HG02981 (cell line): ENCODE results near the gene FGF7.
"Not testable (repeated sequence)": the region's sequence is repeated elsewhere in the genome, so short reads cannot be mapped to it uniquely, and the experiment has no call there.

Experiments
- ATAC-seq: cut with Tn5 transposase; IDR thresholded peaks from one replicate; pipeline ENCODE4 v1.9.1; 2021; ENCODE audit warnings: mild to moderate bottlenecking, moderate library complexity; ENCODE audit not compliant: unreplicated experiment

FGF7 gene

DNA sequence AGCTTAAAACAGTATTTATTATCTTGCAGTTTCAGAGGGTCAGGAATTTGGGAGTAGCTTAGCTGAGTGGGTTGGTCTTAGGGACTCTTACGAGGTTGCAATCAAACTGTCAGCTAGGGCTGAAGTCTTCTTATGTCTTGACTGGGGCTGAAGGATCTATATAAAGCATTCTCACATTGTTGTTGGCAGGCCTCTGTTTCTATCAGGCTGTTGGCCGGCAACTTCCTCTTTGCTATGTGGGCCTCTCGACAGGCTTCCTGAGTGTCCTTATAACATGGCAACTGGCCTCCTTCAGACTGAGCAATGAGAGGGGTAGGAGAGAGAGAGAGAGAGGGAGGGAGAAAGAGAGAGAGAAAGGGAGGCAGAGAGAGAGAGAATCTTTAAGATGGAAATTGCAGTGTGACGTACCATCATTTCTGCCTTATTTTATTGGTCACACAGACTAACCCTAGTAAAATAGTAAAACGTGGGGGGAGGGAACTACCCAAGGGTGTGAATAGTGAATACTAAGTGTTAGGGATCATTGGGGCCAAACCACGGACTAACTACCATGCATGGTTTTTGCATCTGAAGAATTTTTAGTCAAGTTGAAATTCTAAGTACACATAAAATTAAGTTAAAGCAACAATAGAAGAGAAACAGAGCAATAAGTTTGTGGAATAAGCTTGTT is 16.1 kb downstream of the FGF7 start:
- ATAC-seq, result no peak

DNA sequence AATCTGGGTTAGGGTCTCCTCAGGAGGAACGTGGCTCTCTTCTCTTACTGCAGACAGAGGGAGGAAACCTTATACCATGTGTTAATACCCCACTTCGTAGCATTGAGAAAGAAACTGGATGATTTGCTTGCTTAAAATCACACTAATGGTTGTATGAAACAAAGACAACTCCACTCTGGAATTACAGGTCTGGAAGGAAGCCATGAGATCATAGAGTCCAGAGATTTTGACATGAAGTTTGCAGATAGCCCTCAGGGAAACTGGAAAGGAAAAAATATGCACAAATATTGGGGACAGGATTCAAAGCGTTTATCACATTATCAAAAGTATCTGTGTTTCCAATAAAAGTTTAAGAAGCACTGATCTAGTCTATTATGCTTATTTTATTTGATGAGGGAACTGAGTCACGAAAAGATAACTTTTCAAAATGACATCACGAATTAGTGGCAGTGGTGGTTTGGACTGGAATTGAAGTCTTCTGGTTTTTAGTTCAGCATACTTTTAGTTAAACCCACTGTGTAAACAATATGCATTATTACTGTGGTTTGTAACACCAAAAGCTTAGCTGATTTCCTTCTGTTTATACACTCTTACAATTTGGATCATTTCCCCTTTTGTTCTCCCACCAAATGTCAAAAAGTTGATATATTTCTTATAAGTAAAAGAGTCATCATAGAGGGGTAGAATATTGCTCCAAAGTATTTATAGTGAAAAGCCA is 16.8 kb downstream of the FGF7 start:
- ATAC-seq, result no peak

DNA sequence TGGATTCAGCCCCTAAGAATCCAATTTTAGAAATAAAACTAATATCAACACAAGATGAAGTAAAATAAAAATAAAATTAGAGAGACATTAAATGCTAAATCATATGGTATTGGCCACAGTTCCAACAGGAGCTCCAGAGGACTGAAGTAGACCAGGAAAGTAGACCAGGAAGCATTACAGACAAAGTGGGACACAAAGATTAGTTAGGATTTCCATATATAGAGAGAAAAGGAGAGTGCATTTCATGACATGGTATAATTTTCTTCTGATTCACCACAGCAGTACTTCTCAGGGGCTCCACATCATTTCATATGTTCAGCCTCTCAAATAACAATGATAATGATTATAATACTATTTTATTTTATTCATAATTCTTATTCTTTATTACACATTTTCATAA is 18.3 kb downstream of the FGF7 start:
- no peak for ATAC-seq

DNA sequence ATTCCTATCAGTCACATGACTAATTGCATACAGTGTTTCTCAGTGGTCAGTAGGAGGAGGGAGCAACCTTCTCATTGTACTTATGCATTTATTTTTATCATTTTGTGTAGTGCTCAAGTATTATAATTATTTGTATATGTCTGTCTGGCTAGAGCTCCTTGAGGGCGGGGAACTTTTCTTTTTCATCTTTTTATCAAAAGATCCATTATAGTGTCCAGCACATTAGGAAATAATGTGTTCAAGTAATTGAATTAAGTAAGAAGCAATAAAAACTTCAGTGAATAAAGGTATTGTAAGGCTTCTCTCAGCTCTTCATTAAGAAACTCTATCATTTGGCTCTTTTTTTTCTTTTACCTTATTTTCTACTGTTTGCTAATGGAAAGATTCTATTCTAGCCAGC is 18.8 kb downstream of the FGF7 start:
- ATAC-seq, result no peak

DNA sequence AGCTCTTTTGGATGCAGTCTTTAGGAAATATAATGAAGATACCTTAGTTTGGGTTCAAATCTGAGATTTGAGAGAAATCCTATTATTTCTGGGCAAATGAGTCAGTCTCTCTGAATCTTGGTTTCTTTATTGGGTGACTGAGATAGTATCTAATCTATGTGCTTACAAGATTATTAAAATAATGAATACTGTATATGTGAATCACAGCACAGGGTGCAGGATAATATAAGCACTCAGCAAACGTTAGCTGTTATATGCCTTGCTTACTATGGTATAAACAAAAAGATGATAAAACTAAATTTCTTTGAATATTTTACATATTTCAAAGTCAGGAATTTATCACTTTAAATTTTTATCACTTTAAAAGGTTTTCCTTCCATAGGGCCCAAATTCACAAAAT is 29.6 kb downstream of the FGF7 start:
- ATAC-seq, result no peak

DNA sequence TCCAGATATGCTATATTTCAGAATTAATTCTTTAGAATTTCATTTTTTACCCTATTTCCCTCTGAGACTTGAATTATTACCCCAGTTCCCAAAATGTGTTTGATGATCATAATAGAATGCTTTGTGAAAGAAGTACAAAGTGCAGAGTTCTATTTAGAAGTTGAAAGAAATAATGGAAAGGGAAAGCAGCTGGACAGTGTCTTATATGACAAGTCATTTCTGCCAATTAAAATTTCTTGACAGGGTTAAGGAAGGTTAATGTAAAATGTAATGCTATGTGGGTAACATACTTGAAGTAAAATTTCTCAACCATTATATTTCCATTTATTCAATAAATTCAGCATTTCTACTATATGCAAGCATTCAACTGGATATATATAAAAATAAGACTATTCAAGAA is 33.1 kb downstream of the FGF7 start:
- ATAC-seq, result no peak

DNA sequence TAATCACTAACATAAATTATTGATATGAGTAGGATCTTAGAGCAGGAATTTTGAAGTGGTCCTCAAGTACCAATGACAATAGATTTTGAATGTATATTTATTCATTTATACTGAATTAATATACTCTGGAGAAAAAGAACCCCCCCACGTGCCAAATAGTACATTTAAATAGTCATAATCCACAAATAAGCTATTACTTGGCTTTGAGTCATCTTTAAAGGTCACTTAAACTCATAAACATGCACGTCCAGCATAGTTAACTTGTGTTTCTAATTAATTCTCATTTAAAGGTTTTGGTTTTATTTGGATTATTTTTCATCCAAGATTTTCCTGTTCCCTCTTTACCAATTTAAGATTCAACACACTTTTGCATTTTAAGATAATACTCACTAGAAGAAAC is 35.1 kb downstream of the FGF7 start:
- ATAC-seq, result no peak

DNA sequence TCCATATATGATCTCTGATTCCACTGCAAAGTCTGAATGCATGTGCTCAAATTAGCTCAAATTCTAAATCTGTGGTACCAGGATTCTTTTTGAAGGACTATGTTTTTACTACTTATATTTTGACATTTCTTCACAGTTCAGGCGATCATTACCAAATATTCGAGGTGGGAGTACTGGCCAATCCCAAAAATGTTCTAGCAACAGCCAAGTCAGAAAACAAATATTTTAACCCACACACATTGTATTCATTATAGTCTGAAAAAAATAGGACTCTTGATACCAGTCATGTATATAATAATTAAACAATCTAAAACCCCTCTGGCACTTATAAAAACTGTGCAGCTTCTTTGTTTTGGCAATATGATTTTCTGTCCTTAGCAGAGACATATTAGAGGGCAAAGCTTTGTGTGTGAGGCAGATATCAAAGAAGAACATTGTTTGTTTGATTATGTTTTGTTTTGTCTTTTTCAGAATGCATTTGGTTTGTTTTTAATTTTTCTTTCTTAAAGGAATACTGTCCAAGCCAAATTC is 37.4 kb downstream of the FGF7 start:
- no peak for ATAC-seq

DNA sequence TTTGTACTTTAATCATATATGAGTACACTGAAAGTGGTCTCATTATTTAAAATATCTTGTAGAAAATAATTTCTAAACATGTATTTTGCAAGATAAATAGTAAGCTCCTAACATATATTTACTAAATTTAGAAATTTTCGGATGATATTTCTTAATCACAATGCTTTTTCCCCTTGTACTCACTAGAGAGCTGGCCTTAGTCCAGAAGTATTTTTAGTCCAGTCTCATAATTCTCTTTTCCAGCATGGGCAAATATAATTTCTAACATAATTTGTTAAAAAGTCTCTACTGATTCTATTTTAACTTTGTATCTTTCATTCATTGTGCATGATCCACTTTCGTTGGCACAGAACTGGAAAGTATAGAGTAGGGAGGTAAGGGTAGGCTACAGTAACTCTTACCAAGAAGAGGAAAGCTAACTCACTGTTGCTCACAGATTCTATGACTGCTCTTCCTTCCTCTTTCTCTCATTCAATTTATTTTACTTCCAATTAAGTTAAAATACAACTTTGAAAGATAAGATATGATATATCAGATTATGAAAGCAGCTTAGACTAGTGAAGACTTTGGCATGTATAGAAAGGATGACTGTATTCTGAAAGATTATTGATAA is 39.3 kb downstream of the FGF7 start:
- no peak for ATAC-seq

DNA sequence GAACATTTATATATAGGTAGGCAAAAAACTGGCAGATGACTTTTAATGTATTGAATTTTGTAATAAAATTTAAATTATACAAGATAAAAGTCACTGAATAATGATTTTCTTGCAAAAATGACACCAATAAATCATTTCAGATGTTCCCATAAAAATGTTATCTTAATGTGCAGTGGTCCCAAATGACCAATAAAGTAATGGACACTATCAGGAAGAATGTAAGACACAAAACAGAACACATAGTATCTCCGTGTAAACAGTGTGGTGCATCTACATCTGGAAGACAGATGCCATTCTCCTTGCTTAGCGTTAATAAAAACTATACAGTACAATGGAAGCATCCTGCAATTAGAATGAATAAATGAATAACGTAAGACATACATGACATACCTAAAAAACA is 41.5 kb downstream of the FGF7 start:
- no peak for ATAC-seq

DNA sequence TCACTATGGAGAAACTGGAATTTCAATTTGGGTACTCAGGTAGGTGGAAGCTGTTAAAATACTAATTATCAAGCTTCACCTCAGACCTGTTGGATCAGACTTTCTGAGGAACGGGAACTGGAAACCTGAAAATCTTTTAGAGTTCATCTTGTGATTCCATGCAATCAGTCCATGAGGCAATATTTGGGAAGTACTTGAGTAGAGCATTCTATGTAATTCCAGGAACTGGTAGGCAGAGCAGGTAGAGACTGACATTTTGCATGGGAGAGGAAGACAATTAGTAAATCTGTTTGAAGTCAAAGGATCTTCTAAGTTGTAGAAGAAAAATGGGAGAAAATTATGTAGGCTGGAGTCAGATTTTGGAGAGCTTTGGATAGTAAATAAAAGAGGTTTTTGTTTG is 43.1 kb downstream of the FGF7 start:
- no peak for ATAC-seq

DNA sequence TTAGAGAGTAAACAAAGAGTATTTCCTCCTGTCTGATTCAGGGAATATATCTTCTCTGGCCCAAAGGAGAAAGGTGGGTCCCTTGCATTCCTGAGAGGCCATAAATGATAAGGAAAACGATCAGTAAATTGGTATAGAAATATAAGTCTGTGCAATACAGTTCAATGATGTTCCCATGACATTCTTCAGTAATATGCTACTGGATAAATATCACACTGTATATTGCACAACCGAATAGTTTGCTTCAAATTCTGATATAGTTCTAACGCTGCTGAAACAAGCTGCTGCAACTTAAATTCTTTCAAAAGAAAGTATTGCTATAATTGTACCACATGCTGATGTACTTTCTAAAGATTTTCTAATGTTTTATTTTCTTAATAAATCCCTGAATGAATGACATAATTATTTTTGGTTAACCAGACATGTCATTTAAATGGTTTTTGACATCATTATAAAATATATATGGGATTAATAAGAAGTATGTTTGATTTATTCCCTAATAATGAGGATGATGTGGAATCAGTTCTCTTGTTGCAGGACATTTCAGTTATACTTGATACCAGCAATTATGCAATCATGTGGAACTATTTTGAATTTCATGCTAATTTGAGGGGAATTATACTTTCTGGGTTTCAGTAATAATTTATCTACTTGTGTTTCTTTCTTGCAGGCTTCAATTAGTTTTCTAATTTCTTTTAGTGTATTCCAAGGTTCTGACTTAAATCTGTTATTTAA is 44.9 kb downstream of the FGF7 start:
- no peak for ATAC-seq

DNA sequence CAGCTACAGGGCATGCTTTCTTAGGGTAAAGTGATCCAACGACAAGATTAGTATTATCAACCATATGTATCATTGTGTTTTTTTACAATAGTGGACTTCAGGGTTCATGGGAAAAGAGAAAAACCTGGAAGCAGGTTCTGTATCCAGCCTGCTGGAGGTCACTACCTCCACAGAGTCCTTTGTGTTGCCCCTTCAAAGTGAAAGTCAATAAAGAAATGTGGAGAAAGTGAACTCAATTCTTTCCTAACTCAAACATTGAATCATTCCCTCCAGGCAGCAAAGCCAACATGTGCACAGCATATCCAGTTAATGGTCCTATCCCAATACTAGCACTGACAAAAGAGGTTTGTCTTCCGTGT is 45.4 kb downstream of the FGF7 start:
- ATAC-seq, result no peak

DNA sequence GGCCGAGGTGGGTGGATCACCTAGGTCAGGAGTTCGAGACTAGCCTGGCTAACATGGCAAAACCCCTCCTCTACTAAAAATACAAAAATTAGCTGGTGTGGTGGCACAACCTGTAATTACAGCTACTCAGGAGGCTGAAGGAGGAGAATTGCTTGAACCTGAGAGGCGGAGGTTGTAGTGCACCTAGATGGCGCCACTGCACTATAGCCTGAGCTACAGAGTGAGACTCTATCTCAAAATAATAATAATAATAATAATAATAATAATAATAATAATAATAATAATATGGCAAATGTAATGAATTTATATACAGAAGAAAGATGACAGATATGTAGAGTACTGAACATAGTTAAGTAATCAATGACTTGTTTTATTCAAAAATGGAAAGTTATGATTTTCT is 48.2 kb downstream of the FGF7 start:
- ATAC-seq, result not testable (repeated sequence)

DNA sequence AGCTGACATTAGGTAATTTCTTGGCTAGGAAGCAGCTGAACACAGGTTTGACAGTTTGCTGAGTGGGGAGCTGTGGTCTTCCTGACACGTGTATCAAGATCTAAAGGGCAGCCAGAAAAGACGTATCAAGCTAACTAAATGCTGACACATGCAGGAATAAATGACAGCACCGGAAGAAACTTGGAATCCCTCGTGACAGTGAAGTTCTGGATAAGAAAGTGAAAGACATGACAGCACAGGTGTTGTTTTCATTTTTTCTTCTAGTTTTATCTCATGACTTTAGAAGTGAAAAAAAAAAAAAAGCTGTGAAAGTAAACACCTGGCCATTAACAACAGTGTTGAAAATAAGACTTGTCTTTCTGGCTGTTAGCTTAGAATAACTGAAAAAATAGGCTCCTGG is 48.7 kb downstream of the FGF7 start:
- ATAC-seq, result peak; percentile 56

DNA sequence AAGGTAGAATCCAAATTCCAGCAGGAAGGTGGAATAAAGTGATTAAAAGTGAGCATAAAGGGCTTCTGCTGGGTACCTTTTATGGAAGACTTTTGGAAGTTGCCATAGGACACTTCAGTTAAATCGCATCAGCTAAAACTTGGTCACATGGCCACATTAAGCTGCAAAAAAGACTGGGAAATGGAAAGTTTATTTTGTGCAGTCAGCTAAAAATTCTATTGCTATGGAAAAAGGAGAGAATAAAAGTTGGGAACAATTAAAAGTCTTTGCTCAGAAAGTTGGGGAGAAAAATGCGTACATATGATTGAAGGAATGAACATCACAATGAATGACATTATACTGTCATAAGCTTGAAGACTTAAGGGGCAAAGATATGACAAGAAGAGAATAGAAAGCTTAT is 49.3 kb downstream of the FGF7 start:
- no peak for ATAC-seq

DNA sequence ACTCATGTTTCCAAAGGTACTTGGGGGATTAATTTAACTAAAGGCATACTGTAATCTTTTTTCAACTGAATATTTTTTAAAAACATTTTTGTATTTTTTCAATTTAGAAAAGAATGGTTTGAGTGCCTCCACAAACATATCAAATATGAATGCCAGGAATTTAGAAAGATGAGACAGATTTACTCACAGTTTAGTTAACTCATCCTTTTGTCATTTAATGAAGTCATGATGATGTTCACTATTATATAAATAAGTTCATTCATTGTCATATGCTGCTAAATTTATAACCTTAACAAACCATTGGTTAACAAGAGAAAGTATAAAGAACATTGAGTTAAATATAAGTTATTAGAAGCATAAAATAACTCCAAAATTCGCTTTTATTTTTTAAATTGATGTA is 50.0 kb downstream of the FGF7 start:
- ATAC-seq, result no peak

DNA sequence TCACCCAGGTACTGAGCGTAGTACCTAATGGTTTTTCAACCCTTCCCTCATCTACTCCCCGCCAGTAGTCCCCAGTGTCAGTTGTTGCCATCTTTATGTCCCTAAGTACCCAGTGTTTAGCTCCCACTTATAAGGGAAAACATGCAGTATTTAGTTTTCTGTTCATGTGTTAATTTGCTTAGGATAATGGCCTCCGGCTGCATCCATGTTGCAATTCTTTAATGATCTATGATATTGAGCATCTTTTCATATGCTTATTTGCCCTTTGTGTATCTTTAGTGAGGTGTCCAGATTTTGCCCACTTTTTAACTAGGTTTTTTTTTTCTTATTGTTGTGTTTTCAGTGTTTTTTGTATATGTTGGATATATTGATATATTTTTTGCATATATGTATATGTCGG is 55.0 kb downstream of the FGF7 start:
- ATAC-seq, result not testable (repeated sequence)

DNA sequence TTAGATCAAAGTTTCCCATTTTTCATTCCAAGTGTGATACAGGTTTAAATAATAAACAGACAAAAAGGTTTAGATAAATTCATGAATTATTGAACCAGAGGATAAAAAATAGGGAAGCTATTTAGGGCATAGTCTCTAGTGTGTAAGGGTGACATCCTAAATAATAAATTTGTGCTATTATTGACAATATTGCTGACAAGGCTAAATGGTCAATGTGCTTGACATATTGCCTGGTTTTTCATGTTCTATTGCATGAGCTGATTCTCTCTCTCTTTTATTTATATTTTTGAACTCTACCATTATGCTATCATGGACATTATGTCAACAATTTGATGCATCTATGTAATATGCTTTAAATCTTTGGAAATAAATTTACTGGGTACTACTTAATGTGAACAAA is 55.9 kb downstream of the FGF7 start:
- not testable (repeated sequence) for ATAC-seq

DNA sequence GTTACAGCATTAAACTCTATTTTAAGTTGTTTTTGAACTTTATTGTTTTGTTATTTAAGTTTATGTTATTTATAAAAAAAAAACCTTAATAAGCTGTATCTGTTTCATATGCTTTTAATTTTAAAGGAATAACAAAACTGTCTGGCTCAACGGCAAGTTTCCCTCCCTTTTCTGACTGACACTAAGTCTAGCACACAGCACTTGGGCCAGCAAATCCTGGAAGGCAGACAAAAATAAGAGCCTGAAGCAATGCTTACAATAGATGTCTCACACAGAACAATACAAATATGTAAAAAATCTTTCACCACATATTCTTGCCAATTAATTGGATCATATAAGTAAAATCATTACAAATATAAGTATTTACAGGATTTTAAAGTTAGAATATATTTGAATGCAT is 62.4 kb downstream of the FGF7 start:
- not testable (repeated sequence) for ATAC-seq

DNA sequence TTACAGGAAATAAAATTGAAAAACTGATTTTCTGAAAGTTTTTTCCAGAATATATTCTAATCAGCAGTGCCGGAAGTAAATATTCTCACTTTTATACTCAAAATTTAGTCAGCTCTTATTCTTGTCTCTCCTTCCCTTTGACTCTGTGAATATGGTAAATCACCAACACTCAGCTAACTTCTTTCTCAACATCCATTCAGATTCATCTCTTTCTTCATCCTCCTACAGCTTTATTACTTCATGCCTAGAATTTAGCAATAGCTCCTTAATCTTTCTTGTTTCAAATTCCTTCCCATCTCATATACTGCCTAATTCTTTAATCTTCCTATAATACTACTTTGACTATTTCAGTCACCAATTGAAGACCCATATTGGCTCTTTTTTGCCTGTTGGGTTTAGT is 67.9 kb downstream of the FGF7 start:
- no peak for ATAC-seq

DNA sequence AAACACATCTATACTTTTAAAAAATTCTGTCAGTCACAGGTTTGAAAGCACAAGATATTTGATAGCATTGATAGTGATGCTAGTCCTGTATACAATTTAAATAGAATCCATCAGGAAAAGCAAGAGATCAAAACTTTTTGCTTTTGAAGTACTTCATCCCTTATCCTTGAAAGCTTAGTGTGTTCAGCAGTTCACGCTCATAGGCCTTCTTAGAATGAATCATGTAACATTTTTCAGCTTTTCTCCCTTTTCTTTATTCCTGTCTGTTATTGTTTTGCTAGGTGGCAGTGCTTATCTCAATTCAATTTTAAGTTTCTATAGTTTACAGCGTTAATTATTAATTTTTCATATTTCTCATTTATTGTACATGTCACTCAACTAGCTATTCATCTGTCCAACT is 69.1 kb downstream of the FGF7 start:
- no peak for ATAC-seq
